Thymus (tissue), 11 donors: ENCODE data around the gene EDEM2. TPM values are rescaled to one million over a fixed set of nuclear protein-coding genes. Genes with fewer than 3 reads are reported as not detected.
A peak's percentile ranks its signal among the peaks of the same experiment; 100 is the strongest.
"Not testable (repeated sequence)": the region's sequence is repeated elsewhere in the genome, so short reads cannot be mapped to it uniquely, and the experiment has no call there.

Source experiments
- DNase-seq, 9 donors: peaks; one replicate each; pipeline ENCODE4 v3.0.0-alpha.2; 2013; ENCODE audit warnings: low spot score in 9 of 9, low read depth in 6 of 9, missing footprints in 1 of 9
- H3K27ac ChIP-seq, 2 donors: one replicate each; pipeline ENCODE4 v1.5.1; 2013; ENCODE audit warnings: control low read depth in 1 of 2, low read depth in 1 of 2, low read length in 1 of 2, mild to moderate bottlenecking in 1 of 2, moderate library complexity in 1 of 2
- H3K27me3 ChIP-seq, 2 donors: one replicate each; pipeline ENCODE4 v1.5.1; 2013; ENCODE audit warnings: low read length in 1 of 2; ENCODE audit not compliant: control insufficient read depth in 2 of 2, insufficient read depth in 1 of 2
- H3K36me3 ChIP-seq, 2 donors: one replicate each; pipeline ENCODE4 v1.5.1; 2013; ENCODE audit warnings: low read length in 1 of 2, mild to moderate bottlenecking in 1 of 2, moderate library complexity in 1 of 2; ENCODE audit not compliant: control insufficient read depth in 2 of 2, insufficient read depth in 2 of 2
- H3K4me1 ChIP-seq, 2 donors: one replicate each; pipeline ENCODE4 v1.5.1; 2013; ENCODE audit warnings: low read length in 2 of 2; ENCODE audit not compliant: control insufficient read depth in 2 of 2, insufficient read depth in 2 of 2
- H3K4me3 ChIP-seq, 2 donors: one replicate each; pipeline ENCODE4 v1.5.1; 2013; ENCODE audit warnings: low read length in 2 of 2, control low read depth in 1 of 2, mild to moderate bottlenecking in 1 of 2
- H3K9me3 ChIP-seq, 2 donors: one replicate each; pipeline ENCODE4 v1.5.1; 2013; ENCODE audit warnings: low read length in 1 of 2, mild to moderate bottlenecking in 1 of 2; ENCODE audit not compliant: control insufficient read depth in 2 of 2, insufficient read depth in 1 of 2
- WGBS: extraction: QIAGEN DNeasy Blood & Tissue Kit; methylation state at CpG from one replicate; pipeline ENCODE4 v1.1.7; 2013; 5-methylcytosine and 5-hydroxymethylcytosine counted together
- polyA plus RNA-seq: library from polyadenylated mRNA; stranded (reverse); fragments of 200-250 nt; gene quantifications from one replicate; pipeline ENCODE4 v1.2.3, GENCODE V29; 2013
- total RNA-seq: library from RNA; stranded (reverse); fragments of 120-200 nt; gene quantifications from one replicate; pipeline ENCODE4 v1.2.4, GENCODE V29; 2013
- donor health status: healthy.

The EDEM2 gene
- total and polyA plus RNA-seq, 2 donors, result 15.5 to 18.4 TPM

GRCh38 chr20:35087355-35087754 is 59.8 kb downstream of the EDEM2 start:
- Histone ChIP-seq H3K4me1 (peaks cover 12 to 23% of the 10 kb centered on the region in 2 donors), H3K9me3 (no peaks in the 10 kb centered on the region), H3K27me3 (no peaks in the 10 kb centered on the region), H3K36me3 (peaks cover 4 to 12% of the 10 kb centered on the region in 2 donors), H3K4me3 (no peak overlapping the region), H3K27ac (no peak overlapping the region)
- DNase-seq, result no peak
- 94% methylated on average over 5 of the region's 5 CpGs for WGBS

- Histone ChIP-seq H3K27ac (peak overlapping the region; percentile 52 to 77), H3K9me3 (no peaks in the 10 kb centered on the region), H3K4me3 (no peak overlapping the region), H3K27me3 (no peaks in the 10 kb centered on the region), H3K4me1 (peaks cover 5 to 13% of the 10 kb centered on the region in 2 donors), H3K36me3 (peaks cover 4 to 12% of the 10 kb centered on the region in 2 donors)
- DNase-seq, result peak in 6 of 9 donors; percentile 33 to 77 (median 46)
- WGBS, result 92% methylated on average over 11 of the region's 11 CpGs
Measured at GRCh38 chr20:35085477-35086225, 61.5 kb downstream of the EDEM2 start.

GRCh38 chr20:35084998-35085397 is 62.1 kb downstream of the EDEM2 start:
- Histone ChIP-seq H3K9me3 (no peaks in the 10 kb centered on the region), H3K27me3 (no peaks in the 10 kb centered on the region), H3K4me3 (no peak overlapping the region), H3K36me3 (peaks cover 4 to 10% of the 10 kb centered on the region in 2 donors), H3K27ac (peak overlapping the region; percentile 31 to 77), H3K4me1 (peaks cover 5 to 13% of the 10 kb centered on the region in 2 donors)
- 100% methylated on average over 3 of the region's 3 CpGs for WGBS
- DNase-seq, result no peak

- not testable (repeated sequence) for DNase-seq, H3K27ac ChIP-seq, H3K4me3 ChIP-seq, H3K4me1 ChIP-seq, H3K27me3 ChIP-seq, H3K9me3 ChIP-seq
- peaks cover 17 to 25% of the 10 kb centered on the region in 2 donors for H3K36me3 ChIP-seq
- 94% methylated on average over 5 of the region's 5 CpGs for WGBS
Measured at GRCh38 chr20:35080348-35080642, 66.8 kb downstream of the EDEM2 start.

- H3K9me3 ChIP-seq, result no peaks in the 10 kb centered on the region
- H3K27ac ChIP-seq, result no peak overlapping the region
- H3K36me3 ChIP-seq, result peaks cover 17 to 19% of the 10 kb centered on the region in 2 donors
- WGBS, result 92% methylated on average over 8 of the region's 8 CpGs
- H3K4me3 ChIP-seq, result no peak overlapping the region
- no peaks in the 10 kb centered on the region for H3K4me1 ChIP-seq
- no peaks in the 10 kb centered on the region for H3K27me3 ChIP-seq
- DNase-seq, result no peak
Measured at GRCh38 chr20:35079472-35080347, 67.4 kb downstream of the EDEM2 start.

GRCh38 chr20:35077872-35078271 is 69.3 kb downstream of the EDEM2 start:
- 98% methylated on average over 5 of the region's 5 CpGs for WGBS
- Histone ChIP-seq H3K9me3 (no peaks in the 10 kb centered on the region), H3K27ac (no peak overlapping the region), H3K4me1 (no peaks in the 10 kb centered on the region), H3K4me3 (no peak overlapping the region), H3K27me3 (no peaks in the 10 kb centered on the region), H3K36me3 (peaks cover 17 to 19% of the 10 kb centered on the region in 2 donors)
- no peak for DNase-seq

- Histone ChIP-seq H3K27me3 (no peaks in the 10 kb centered on the region), H3K9me3 (no peaks in the 10 kb centered on the region), H3K27ac (no peak overlapping the region), H3K4me1 (no peaks in the 10 kb centered on the region), H3K36me3 (peaks cover 17 to 19% of the 10 kb centered on the region in 2 donors), H3K4me3 (no peak overlapping the region)
- DNase-seq, result no peak
- WGBS, result over 99% methylated on average over 5 of the region's 5 CpGs
Measured at GRCh38 chr20:35077341-35077740, 69.8 kb downstream of the EDEM2 start.

- not testable (repeated sequence) for DNase-seq, H3K4me3 ChIP-seq, H3K27ac ChIP-seq, H3K9me3 ChIP-seq, H3K4me1 ChIP-seq, H3K27me3 ChIP-seq
- peaks cover 17 to 19% of the 10 kb centered on the region in 2 donors for H3K36me3 ChIP-seq
- WGBS, result 92% methylated on average over 8 of the region's 8 CpGs
Measured at GRCh38 chr20:35071436-35072153, 75.5 kb downstream of the EDEM2 start.

- DNase-seq, result no peak
- Histone ChIP-seq H3K9me3 (no peaks in the 10 kb centered on the region), H3K27ac (no peak overlapping the region), H3K4me1 (no peaks in the 10 kb centered on the region), H3K4me3 (no peak overlapping the region), H3K27me3 (no peaks in the 10 kb centered on the region), H3K36me3 (peaks cover 28 to 33% of the 10 kb centered on the region in 2 donors)
- WGBS, result 97% methylated on average over 6 of the region's 6 CpGs
Measured at GRCh38 chr20:35066194-35066593, 80.9 kb downstream of the EDEM2 start.
